Body of pancreas (tissue), 4 donors: Measurements from ENCODE around the gene MED8.

Experiments
- CTCF ChIP-seq, 7 experiments: fragments of 450-650 bp in 4 of 7; fragments of 200-600 bp in 3 of 7; sonication (generic) in 3 of 7; IDR thresholded peaks; one replicate each; pipeline ENCODE4 v1.5.1; 2016 to 2019; ENCODE audit warnings: antibody characterized with exemption in 7 of 7
- POLR2A ChIP-seq, 3 donors: fragments of 450-650 bp; IDR thresholded peaks; one replicate each; pipeline ENCODE4 v1.6.1; 2016; ENCODE audit warnings: antibody characterized with exemption in 3 of 3, mild to moderate bottlenecking in 2 of 3

GRCh38 chr1:43367026-43367903, 22.3 kb downstream of the MED8 start:
- TF ChIP-seq CTCF (IDR thresholded peaks at IDR 0.05) (peak in 1 of 7 experiments; percentile 20), POLR2A (IDR thresholded peaks at IDR 0.05) (no peak)
